WTC11 (cell line): Measurements from ENCODE around the gene CD247. TPM values are rescaled to one million over a fixed set of nuclear protein-coding genes. Genes with fewer than 3 reads are reported as not detected.

ENCODE experiments used
- ATAC-seq: fragments of 200-7000 bp; cut with Tn5 transposase; 2 replicates; pipeline ENCODE4 v1.10.0; 2021; ENCODE audit warnings: mild to moderate bottlenecking, moderate library complexity
- CTCF ChIA-PET: fragments of 300-600 bp; sonication (Branson Sonifier 250); formaldehyde crosslinking; loops from one replicate; lab custom pipeline; 2021; ENCODE audit warnings: antibody characterized with exemption; lab: Charles Lee
- POLR2A ChIA-PET: fragments of 350-600 bp; sonication (Branson Sonifier 250); formaldehyde crosslinking; loops from one replicate; lab custom pipeline; 2021; ENCODE audit warnings: antibody characterized with exemption; lab: Charles Lee
- DNase-seq: peaks from one replicate; pipeline ENCODE4 v3.0.0; 2021; ENCODE audit warnings: low spot score
- H3K27ac Mint-ChIP-seq: 2 replicates; pipeline ENCODE4 v1.8.0; 2021; ENCODE audit warnings: mixed read lengths
- H3K27me3 Mint-ChIP-seq: 2 replicates; pipeline ENCODE4 v1.8.0; 2021; ENCODE audit warnings: low read depth, mild to moderate bottlenecking, moderate library complexity, mixed read lengths
- H3K36me3 Mint-ChIP-seq: 2 replicates; pipeline ENCODE4 v1.8.0; 2021; ENCODE audit warnings: mixed read lengths
- H3K4me1 Mint-ChIP-seq: 2 replicates; pipeline ENCODE4 v1.8.0; 2022; ENCODE audit warnings: mixed read lengths
- H3K4me3 Mint-ChIP-seq: 2 replicates; pipeline ENCODE4 v1.8.0; 2021; ENCODE audit warnings: mild to moderate bottlenecking, moderate library complexity, mixed read lengths
- H3K9me3 Mint-ChIP-seq: 2 replicates; pipeline ENCODE4 v1.8.0; 2021; ENCODE audit warnings: mixed read lengths
- AR ChIP-seq: fragments of 250-450 bp; sonication (Bioruptor Pico); IDR thresholded peaks from 2 replicates; pipeline ENCODE4 v1.9.0; 2021; ENCODE audit warnings: mild to moderate bottlenecking
- CBFB ChIP-seq: sonication (generic); formaldehyde crosslinking; IDR thresholded peaks from 2 replicates; pipeline ENCODE4 v1.8.1; 2022; ENCODE audit warnings: mild to moderate bottlenecking, low read depth, missing genetic modification reagents
- CTCF ChIP-seq: fragments of 200-600 bp; IDR thresholded peaks from 2 replicates; pipeline ENCODE4 v1.8.0; 2022; ENCODE audit warnings: antibody characterized with exemption
- E2F5 ChIP-seq: sonication (generic); formaldehyde crosslinking; IDR thresholded peaks from 2 replicates; pipeline ENCODE4 v1.8.1; 2022; ENCODE audit warnings: mild to moderate bottlenecking, moderate library complexity, missing genetic modification reagents
- ETV6 ChIP-seq: sonication (generic); formaldehyde crosslinking; IDR thresholded peaks from 2 replicates; pipeline ENCODE4 v1.8.1; 2022; ENCODE audit warnings: mild to moderate bottlenecking, missing genetic modification reagents
- FOXK1 ChIP-seq: sonication (generic); formaldehyde crosslinking; IDR thresholded peaks from 2 replicates; pipeline ENCODE4 v1.8.0; 2022; ENCODE audit warnings: mild to moderate bottlenecking, moderate library complexity, missing genetic modification reagents
- KAT7 ChIP-seq: sonication (generic); formaldehyde crosslinking; IDR thresholded peaks from 2 replicates; pipeline ENCODE4 v1.8.1; 2023; ENCODE audit warnings: missing genetic modification reagents, mild to moderate bottlenecking, borderline replicate concordance
- NFE2L1 ChIP-seq: sonication (generic); formaldehyde crosslinking; IDR thresholded peaks from 2 replicates; pipeline ENCODE4 v1.8.1; 2023; ENCODE audit warnings: missing genetic modification reagents
- NR3C1 ChIP-seq: sonication (generic); formaldehyde crosslinking; conservative IDR thresholded peaks from 2 replicates; pipeline ENCODE4 v1.8.1; 2023; ENCODE audit warnings: low read depth, mild to moderate bottlenecking, missing genetic modification reagents
- OVOL2 ChIP-seq: fragments of 250-450 bp; sonication (Bioruptor Pico); IDR thresholded peaks from 2 replicates; pipeline ENCODE4 v1.9.0; 2021; ENCODE audit warnings: mild to moderate bottlenecking, borderline replicate concordance
- STAT6 ChIP-seq: sonication (generic); formaldehyde crosslinking; conservative IDR thresholded peaks from 2 replicates; pipeline ENCODE4 v1.8.1; 2023; ENCODE audit warnings: mild to moderate bottlenecking, low read depth, missing genetic modification reagents, moderate library complexity
- USF2 ChIP-seq: sonication (generic); formaldehyde crosslinking; IDR thresholded peaks from 2 replicates; pipeline ENCODE4 v1.8.1; 2023; ENCODE audit warnings: mild to moderate bottlenecking, missing genetic modification reagents, moderate library complexity
- ZMAT4 ChIP-seq: fragments of 250-450 bp; sonication (Bioruptor Pico); IDR thresholded peaks from 2 replicates; pipeline ENCODE4 v1.9.0; 2021; ENCODE audit warnings: mild to moderate bottlenecking
- ZNF219 ChIP-seq: sonication (generic); formaldehyde crosslinking; IDR thresholded peaks from 2 replicates; pipeline ENCODE4 v1.8.0; 2023; ENCODE audit warnings: missing genetic modification reagents, mild to moderate bottlenecking, borderline replicate concordance
- ZNF263 ChIP-seq: sonication (generic); formaldehyde crosslinking; IDR thresholded peaks from 2 replicates; pipeline ENCODE4 v1.8.1; 2022; ENCODE audit warnings: low read depth, mild to moderate bottlenecking, moderate library complexity, missing genetic modification reagents
- ZNF671 ChIP-seq: fragments of 250-450 bp; sonication (Bioruptor Pico); IDR thresholded peaks from 2 replicates; pipeline ENCODE4 v1.8.0; 2021; ENCODE audit warnings: mild to moderate bottlenecking
- total RNA-seq: library from RNA; stranded (reverse); gene quantifications from 3 replicates; pipeline ENCODE4 v1.2.3, GENCODE V29; 2021

CD247 gene
- total RNA-seq, 1 experiment from 2014 or later, result 1.8 TPM

- Mint-ChIP-seq H3K27me3 (no peaks in the 10 kb centered on the region), H3K4me3 (no peak overlapping the region), H3K27ac (no peak overlapping the region), H3K36me3 (no peaks in the 10 kb centered on the region), H3K9me3 (no peaks in the 10 kb centered on the region), H3K4me1 (peaks cover 31% of the 10 kb centered on the region)
- DNase-seq (no peak), ATAC-seq (no peak)
- ChIA-PET CTCF (interaction anchor here (2.1 kb wide), 1 partner anchor 34 kb away, joined by 4 read pairs; no protein-coding TSS in a partner anchor), POLR2A (no interaction called here)
- TF ChIP-seq E2F5, result no peak
- no peak for TF ChIP-seq CTCF
These were observed 19.2 kb downstream of the CD247 start for GRCh38 chr1:167499106-167499505.

GRCh38 chr1:167496797-167497619, 21.3 kb downstream of the CD247 start:
- CTCF ChIA-PET, result interaction anchor here (0.5 to 1.3 kb wide), 4 partner anchors 37 to 268 kb away, joined by 3 to 4 read pairs (median 3); no protein-coding TSS in a partner anchor
- DNase-seq, result no peak
- POLR2A ChIA-PET, result no interaction called here
- no peak for ATAC-seq
- TF ChIP-seq ZNF219 (CRISPR knock-in tag), result no peak
- no peak for TF ChIP-seq USF2 (CRISPR knock-in tag)
- no peak for TF ChIP-seq CBFB (CRISPR knock-in tag)
- no peak for TF ChIP-seq STAT6
- TF ChIP-seq NFE2L1, result no peak
- TF ChIP-seq ZMAT4 (CRISPR knock-in tag), result no peak
- no peak for TF ChIP-seq OVOL2
- TF ChIP-seq ETV6 (CRISPR knock-in tag), result no peak
- no peak for TF ChIP-seq ZNF263 (CRISPR knock-in tag)
- no peak for TF ChIP-seq NR3C1 (CRISPR knock-in tag)
- no peak for TF ChIP-seq KAT7 (CRISPR knock-in tag)
- no peak for TF ChIP-seq FOXK1 (CRISPR knock-in tag)
- TF ChIP-seq AR (CRISPR knock-in tag), result no peak
- TF ChIP-seq ZNF671 (CRISPR knock-in tag), result no peak
- Mint-ChIP-seq H3K27me3 (no peaks in the 10 kb centered on the region; the same call in 1 of the 2 replicates), H3K4me3 (no peak overlapping the region), H3K9me3 (no peaks in the 10 kb centered on the region), H3K27ac (no peak overlapping the region), H3K4me1 (peaks cover 20% of the 10 kb centered on the region), H3K36me3 (no peaks in the 10 kb centered on the region)
